ENCODE results near the gene CHD6.

CHD6 gene

DNA sequence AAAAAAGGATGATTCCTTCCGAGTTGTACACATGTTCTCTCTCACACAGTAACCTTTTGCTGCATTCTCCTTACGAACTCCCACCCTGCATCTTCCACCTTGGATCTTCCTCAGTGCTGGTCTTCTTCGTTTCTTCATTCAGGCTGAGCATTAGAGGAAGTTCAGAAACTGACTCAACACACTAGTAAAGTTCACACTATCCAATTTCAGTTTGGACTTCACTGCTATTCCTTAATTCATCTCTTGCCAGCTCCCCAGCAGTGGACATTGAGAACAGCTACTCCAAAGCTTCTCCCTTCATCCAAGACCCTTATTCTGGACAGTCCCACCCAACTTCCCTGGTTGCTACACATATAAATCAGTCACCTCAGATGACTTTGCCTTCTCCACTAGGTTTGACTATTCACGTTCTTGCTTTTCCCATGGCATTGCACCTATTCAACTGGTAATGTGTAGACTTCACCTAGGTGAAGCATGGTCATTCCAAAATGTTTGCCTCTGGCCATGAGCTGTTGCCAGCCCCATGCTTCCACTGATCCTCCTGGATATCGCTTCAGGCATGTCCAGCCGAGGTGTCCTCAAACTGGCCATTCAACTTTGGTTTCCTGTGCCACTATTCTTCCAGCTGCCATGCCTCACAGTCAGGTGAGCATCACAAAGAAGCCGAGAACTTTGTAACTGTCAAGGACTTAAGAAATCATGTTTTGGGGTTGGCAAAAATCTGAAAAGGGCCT is 147.6 kb downstream of the CHD6 start:
- no peak overlapping the region for H3K4me3 Mint-ChIP-seq
- H3K27ac Mint-ChIP-seq, result no peak overlapping the region
- H3K4me1 Mint-ChIP-seq (ENCODE audit: low read depth), result peaks cover 4% of the 10 kb centered on the region
- no peaks in the 10 kb centered on the region for H3K27me3 Mint-ChIP-seq
- peaks cover 74% of the 10 kb centered on the region for H3K36me3 Mint-ChIP-seq (ENCODE audit: low read depth)
- DNase-seq, result no peak
- no peaks in the 10 kb centered on the region for H3K9me3 Mint-ChIP-seq

DNA sequence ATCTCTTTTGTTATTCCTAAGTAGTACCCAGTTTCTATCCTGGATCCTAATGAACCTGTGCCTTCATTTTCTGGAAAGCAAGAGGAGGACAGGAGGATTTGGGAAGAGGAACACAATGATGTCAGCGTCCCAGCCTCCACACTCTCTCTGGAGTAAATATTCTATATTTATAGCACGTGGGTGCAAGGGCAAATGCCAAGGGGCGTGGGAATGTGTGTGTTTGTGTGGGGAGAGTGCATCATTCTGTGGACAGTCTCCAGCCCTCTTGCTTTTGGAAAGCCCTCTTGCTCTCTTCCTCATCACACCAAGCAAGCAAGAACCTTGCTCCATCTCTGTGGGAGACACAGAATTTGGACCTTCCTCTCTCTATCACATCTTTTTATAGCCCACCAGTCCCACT is 148.3 kb downstream of the CHD6 start:
- Mint-ChIP-seq H3K27ac (no peak overlapping the region), H3K9me3 (no peaks in the 10 kb centered on the region), H3K4me1 (ENCODE audit: low read depth) (no peaks in the 10 kb centered on the region), H3K36me3 (ENCODE audit: low read depth) (peaks cover 75% of the 10 kb centered on the region), H3K27me3 (no peaks in the 10 kb centered on the region), H3K4me3 (no peak overlapping the region)
- no peak for DNase-seq

DNA sequence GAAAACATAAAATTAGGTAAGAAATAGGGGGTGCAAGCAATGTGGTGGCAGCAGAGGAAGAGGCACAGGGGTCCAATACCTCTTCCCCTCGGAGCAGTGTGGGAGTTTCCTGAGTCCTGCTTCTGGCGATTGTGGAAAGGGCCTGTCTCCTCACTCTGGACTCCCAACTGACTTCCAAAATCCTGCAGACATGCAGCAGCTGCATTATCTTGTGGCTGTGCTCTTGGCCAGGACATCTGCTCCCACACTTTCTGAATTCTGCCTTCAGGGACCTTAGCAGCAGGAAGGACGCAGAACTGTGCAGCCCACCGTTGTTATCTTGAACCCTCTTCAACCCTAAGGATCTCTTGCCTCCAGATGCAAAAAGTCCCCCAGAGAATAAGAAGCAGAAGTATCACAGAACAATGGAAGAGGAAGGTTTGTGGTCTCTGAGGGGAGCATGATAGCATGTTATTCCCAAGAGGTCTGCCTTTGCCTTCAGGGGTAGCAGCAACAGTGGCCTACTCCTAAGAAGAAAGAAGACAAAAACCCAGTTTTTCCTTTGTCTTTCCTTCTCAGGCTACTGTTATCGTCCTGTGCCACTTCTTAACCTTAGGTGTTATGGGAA is 149.1 kb downstream of the CHD6 start:
- Mint-ChIP-seq H3K27me3 (no peaks in the 10 kb centered on the region), H3K4me1 (ENCODE audit: low read depth) (no peaks in the 10 kb centered on the region), H3K9me3 (no peaks in the 10 kb centered on the region), H3K27ac (no peak overlapping the region), H3K36me3 (ENCODE audit: low read depth) (peaks cover 76% of the 10 kb centered on the region), H3K4me3 (no peak overlapping the region)
- no peak for DNase-seq

GRCh38 chr20:41467690-41468089 is 150.5 kb downstream of the CHD6 start:
- Mint-ChIP-seq H3K27ac (no peak overlapping the region), H3K27me3 (no peaks in the 10 kb centered on the region), H3K4me1 (ENCODE audit: low read depth) (peaks cover 5% of the 10 kb centered on the region), H3K9me3 (no peaks in the 10 kb centered on the region), H3K36me3 (ENCODE audit: low read depth) (peaks cover 79% of the 10 kb centered on the region), H3K4me3 (no peak overlapping the region)
- DNase-seq, result no peak

- no peak for DNase-seq
- Mint-ChIP-seq H3K27ac (no peak overlapping the region), H3K4me1 (ENCODE audit: low read depth) (peaks cover 10% of the 10 kb centered on the region), H3K9me3 (no peaks in the 10 kb centered on the region), H3K36me3 (ENCODE audit: low read depth) (peaks cover 77% of the 10 kb centered on the region), H3K4me3 (no peak overlapping the region), H3K27me3 (no peaks in the 10 kb centered on the region)
Measured at GRCh38 chr20:41467220-41467619, 151.0 kb downstream of the CHD6 start.

DNA sequence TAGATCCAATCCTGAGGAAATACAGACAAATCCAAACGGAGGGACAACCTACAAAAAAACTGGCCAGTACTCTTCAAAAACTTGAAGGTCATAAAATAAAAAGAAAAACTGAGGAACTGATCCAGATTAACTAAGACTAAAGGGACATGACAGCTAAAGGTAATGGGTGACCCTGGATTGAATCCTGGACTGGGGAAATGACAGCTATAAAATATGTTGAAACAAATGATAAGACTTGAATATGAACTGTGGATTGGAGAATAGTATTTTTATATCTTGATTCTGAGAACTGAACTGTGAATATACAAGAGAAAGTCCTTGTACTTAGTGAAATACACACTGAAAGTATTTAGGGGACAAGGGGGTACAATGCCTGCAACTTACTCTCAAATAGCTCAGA is 154.6 kb downstream of the CHD6 start:
- peaks cover 73% of the 10 kb centered on the region for H3K36me3 Mint-ChIP-seq (ENCODE audit: low read depth)
- DNase-seq, result no peak
- H3K27ac Mint-ChIP-seq, result no peak overlapping the region
- peaks cover 16% of the 10 kb centered on the region for H3K4me1 Mint-ChIP-seq (ENCODE audit: low read depth)
- no peaks in the 10 kb centered on the region for H3K9me3 Mint-ChIP-seq
- no peak overlapping the region for H3K4me3 Mint-ChIP-seq
- no peaks in the 10 kb centered on the region for H3K27me3 Mint-ChIP-seq

DNA sequence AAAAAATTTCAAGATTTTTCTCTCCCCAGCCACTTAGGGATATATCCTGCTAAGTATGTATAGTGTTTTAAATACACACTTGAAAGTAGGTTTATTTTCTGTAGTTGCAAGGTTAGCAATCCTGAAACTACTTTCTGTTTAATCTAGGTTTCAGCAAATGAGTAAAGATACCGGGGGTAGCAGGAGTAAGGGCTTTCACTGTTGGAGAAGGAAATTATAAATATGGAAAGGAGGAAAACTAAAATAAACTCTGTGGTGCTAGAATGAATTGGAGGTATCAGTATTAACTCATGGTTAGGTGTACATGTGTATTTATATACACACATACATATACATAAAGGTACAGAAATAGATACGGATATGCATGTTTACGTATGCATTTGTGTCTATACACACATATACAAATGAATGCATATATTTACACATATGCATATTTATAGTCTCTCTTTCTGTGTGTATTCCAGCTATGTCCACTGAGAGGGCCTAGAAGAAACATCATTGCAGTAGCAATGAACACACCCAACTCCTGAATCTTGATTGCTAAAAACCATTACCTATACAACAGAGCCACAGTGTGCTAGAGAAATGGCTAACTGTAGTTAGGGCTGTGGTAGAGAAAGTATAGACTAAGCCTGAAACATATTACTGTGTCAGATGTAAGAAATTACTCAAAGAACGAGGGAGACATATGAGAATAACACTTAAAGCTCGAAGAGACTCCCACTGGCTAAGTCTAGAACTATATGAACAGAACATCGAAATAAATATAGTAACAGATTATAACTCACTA is 155.6 kb downstream of the CHD6 start:
- H3K36me3 Mint-ChIP-seq (ENCODE audit: low read depth), result peaks cover 72% of the 10 kb centered on the region
- DNase-seq, result no peak
- no peak overlapping the region for H3K4me3 Mint-ChIP-seq
- H3K9me3 Mint-ChIP-seq, result no peaks in the 10 kb centered on the region
- no peaks in the 10 kb centered on the region for H3K27me3 Mint-ChIP-seq
- peaks cover 16% of the 10 kb centered on the region for H3K4me1 Mint-ChIP-seq (ENCODE audit: low read depth)
- peak overlapping the region; percentile 28 for H3K27ac Mint-ChIP-seq

GRCh38 chr20:41458761-41459160 is 159.4 kb downstream of the CHD6 start:
- no peak for DNase-seq
- peak overlapping the region; percentile 20 for H3K27ac Mint-ChIP-seq
- no peaks in the 10 kb centered on the region for H3K27me3 Mint-ChIP-seq
- H3K4me1 Mint-ChIP-seq (ENCODE audit: low read depth), result peaks cover 16% of the 10 kb centered on the region
- H3K36me3 Mint-ChIP-seq (ENCODE audit: low read depth), result peaks cover 80% of the 10 kb centered on the region
- no peak overlapping the region for H3K4me3 Mint-ChIP-seq
- H3K9me3 Mint-ChIP-seq, result no peaks in the 10 kb centered on the region

GRCh38 chr20:41457173-41457857 is 160.9 kb downstream of the CHD6 start:
- peaks cover 81% of the 10 kb centered on the region for H3K36me3 Mint-ChIP-seq (ENCODE audit: low read depth)
- H3K4me1 Mint-ChIP-seq (ENCODE audit: low read depth), result peaks cover 7% of the 10 kb centered on the region
- H3K4me3 Mint-ChIP-seq, result no peak overlapping the region
- no peak for DNase-seq
- no peaks in the 10 kb centered on the region for H3K9me3 Mint-ChIP-seq
- H3K27ac Mint-ChIP-seq, result no peak overlapping the region
- H3K27me3 Mint-ChIP-seq, result no peaks in the 10 kb centered on the region

DNA sequence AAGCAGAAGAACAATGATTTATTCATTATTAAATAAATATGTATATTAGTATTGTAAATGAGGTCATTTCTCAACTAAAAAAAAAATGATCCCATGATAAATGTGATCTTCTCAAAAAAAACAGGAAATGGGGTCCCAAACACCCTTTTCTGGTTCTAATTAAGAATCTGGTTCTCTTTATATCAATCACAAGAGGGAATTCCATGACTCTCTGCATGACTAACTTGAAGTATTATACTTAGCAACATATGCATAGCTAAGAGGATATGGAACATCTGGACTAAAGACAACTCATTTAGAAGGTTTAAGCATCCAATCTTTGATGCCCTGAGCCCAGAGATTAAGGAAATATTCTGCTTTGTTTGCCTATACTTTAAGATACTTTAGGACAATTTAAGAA is 161.8 kb downstream of the CHD6 start:
- H3K36me3 Mint-ChIP-seq (ENCODE audit: low read depth), result peaks cover 85% of the 10 kb centered on the region

GRCh38 chr20:41454250-41454649 is 163.9 kb downstream of the CHD6 start:
- no peak overlapping the region for H3K4me3 Mint-ChIP-seq
- no peaks in the 10 kb centered on the region for H3K27me3 Mint-ChIP-seq
- no peak overlapping the region for H3K27ac Mint-ChIP-seq
- no peaks in the 10 kb centered on the region for H3K9me3 Mint-ChIP-seq
- no peaks in the 10 kb centered on the region for H3K4me1 Mint-ChIP-seq (ENCODE audit: low read depth)
- no peak for DNase-seq
- H3K36me3 Mint-ChIP-seq (ENCODE audit: low read depth), result peaks cover 94% of the 10 kb centered on the region

More for the DNA sequence above, 161.8 kb downstream of the CHD6 start:
- Mint-ChIP-seq H3K4me3 (no peak overlapping the region), H3K9me3 (no peaks in the 10 kb centered on the region), H3K27ac (no peak overlapping the region), H3K4me1 (ENCODE audit: low read depth) (no peaks in the 10 kb centered on the region), H3K27me3 (no peaks in the 10 kb centered on the region)
- DNase-seq, result no peak

GRCh38 chr20:41453010-41453950 is 164.9 kb downstream of the CHD6 start:
- Mint-ChIP-seq H3K27me3 (no peaks in the 10 kb centered on the region), H3K4me1 (ENCODE audit: low read depth) (no peaks in the 10 kb centered on the region), H3K9me3 (no peaks in the 10 kb centered on the region), H3K36me3 (ENCODE audit: low read depth) (peaks cover 91% of the 10 kb centered on the region), H3K27ac (no peak overlapping the region), H3K4me3 (no peak overlapping the region)
- DNase-seq, result no peak

DNA sequence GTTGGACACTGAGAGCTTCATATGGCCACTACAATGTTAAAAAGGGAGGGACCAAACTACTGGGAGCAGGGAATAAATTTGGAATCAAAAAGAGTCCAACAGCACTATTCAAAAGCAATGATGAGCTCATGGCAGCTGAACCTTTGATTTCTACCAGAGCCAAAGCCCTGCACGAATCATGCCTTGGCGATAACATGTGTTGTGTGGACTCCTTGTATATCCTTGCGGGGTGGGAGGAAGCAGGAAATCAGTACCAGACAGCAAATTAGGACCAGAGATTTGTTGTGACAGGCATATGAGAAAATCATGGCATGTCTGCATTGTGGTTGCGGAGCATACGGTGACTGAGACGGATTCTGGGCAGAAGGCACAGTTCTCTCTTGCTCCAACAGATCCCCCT is 166.0 kb downstream of the CHD6 start:
- no peak for DNase-seq
- Mint-ChIP-seq H3K27ac (no peak overlapping the region), H3K4me3 (no peak overlapping the region), H3K4me1 (ENCODE audit: low read depth) (no peaks in the 10 kb centered on the region), H3K27me3 (no peaks in the 10 kb centered on the region), H3K36me3 (ENCODE audit: low read depth) (peaks cover 95% of the 10 kb centered on the region), H3K9me3 (no peaks in the 10 kb centered on the region)

DNA sequence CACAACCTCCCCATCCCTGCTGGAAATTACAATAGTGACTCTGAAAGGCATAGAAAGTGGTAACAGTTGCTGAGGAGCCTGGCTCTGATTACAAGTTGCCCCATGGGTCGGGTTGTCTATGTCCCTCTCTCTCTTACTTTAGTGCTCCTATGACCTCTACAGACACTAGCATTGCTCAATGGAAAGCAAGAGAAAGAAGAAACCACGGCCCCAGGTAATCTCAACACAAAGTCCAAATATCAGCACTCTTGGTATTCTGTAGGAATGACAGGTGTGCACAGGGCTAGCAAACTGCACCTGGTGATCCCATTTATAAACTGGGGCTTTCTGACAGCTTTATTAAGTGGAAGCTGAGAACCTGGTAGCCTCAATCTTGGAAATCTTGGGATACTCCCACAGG is 171.2 kb downstream of the CHD6 start:
- no peak overlapping the region for H3K27ac Mint-ChIP-seq
- H3K4me1 Mint-ChIP-seq (ENCODE audit: low read depth), result peaks cover 8% of the 10 kb centered on the region
- no peak for DNase-seq
- no peaks in the 10 kb centered on the region for H3K27me3 Mint-ChIP-seq
- H3K9me3 Mint-ChIP-seq, result no peaks in the 10 kb centered on the region
- H3K36me3 Mint-ChIP-seq (ENCODE audit: low read depth), result peaks cover 90% of the 10 kb centered on the region
- no peak overlapping the region for H3K4me3 Mint-ChIP-seq
